Dedifferentiated amniotic fluid mesenchymal stem cell (primary cell): ENCODE data around the gene TTLL8.
"Not testable (repeated sequence)": the region's sequence is repeated elsewhere in the genome, so short reads cannot be mapped to it uniquely, and the experiment has no call there.

Source experiments
- DNase-seq: peaks from one replicate; pipeline ENCODE4 v3.0.0-alpha.2; 2016; ENCODE audit errors: extremely low spot score

TTLL8 gene

DNA sequence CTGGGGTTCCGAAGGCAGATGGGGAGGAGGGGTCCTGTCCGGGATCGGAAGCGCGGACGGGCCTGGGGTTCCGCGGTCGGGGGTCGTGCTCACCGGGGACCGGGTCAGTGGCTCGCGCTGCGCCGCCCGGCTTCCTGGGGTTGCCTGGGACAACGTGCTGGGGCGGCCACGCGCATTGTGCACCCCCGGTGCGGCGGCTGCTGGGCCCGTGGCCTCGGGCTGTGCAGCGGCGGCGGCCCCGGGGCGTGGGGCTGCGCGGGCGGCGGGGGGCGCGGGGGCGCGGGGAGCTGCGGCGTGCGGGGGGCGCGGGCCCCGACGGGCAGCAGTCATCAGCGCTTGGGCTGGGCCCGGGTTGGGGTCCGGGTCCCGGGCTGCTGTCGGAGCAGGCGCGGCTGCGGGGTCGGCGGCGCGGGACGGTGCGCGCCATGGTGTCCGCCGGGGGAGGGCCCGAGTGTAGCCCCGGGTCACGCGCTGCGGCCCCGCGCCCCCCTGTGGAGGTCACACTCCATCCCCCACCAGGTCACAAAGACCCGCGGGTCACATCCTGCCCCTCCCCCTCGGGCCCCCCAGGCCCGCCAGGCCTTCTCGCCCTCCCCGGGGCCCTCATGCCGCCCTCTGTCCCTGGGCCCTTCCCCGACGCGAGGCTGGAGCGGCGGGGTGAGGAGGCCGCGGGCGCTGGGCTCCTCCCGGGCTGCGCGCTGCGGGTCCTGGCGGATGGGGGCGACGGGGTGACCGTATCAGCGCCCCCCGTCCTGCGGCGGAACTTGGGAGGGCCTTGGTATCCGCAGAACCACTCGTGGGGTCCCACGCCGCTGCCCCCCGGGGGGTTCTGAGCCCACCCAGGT is at the start of gene TTLL8:
TSS of gene TTLL8 (minus strand) at position 238 of the 845 bp plus-strand sequence.
- no peak for DNase-seq

DNA sequence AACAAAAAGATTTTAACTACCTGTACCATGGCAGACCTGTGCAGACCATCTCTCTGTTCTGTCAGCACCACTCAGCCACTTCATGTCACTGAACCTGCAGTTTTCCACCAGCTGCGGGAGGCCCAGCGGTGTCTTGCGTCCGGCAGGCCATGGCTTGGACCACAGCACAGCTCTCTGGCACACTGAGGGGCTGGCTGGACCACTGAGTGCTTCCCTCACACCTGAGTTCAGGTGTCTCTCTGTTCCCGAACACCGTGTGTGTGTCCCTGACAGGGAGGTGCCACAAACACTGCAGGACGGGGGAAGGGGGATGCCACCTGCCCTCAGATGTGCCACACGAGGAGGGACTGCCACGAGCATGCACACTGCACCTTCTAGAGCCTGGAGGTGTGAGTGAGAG is 49.4 kb upstream of the TTLL8 start:
- DNase-seq, result no peak

GRCh38 chr22:50105208-50106100 is 47.4 kb upstream of the TTLL8 start:
- DNase-seq, result no peak

GRCh38 chr22:50104141-50104544 is 46.0 kb upstream of the TTLL8 start:
- DNase-seq, result no peak

DNA sequence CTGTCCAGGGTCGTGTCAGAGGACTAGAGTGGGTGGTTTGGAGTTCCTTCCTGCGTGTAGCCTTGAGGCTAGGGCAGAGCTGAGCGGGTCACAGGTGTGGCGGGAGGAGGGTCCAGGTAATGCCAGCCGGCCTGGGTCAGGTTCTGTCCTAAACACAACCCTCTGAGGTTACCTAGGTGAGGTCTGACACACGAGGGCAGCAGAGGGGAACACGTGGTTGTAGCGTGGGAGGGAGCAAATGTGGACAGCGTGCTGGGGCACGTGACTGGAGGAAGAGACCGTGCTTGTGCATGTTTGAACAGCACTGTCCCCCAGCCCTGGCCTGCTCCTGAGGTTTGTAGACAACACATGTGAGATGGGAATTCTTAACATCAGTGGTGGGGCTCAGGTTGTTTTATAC is 44.8 kb upstream of the TTLL8 start:
- DNase-seq, result no peak

- DNase-seq, result no peak
These were observed 43.9 kb upstream of the TTLL8 start for GRCh38 chr22:50101870-50102565.

DNA sequence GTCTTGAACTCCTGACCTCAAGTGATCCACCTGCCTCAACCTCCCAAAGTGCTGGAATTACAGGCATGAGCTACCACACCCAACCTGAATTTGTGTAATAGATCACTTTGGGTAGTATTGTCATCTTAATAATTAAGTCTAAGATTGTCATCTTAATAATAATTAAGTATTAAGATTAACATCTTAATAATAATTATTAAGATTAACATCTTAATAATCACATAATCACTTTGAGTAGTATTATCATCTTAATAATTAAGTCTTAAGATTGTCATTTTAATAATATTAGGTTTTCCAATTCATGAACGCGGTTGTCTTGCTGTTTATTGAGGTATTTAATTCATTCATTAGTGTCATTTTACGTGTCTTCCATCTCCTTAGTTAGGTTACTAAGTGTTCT is 40.0 kb upstream of the TTLL8 start:
- DNase-seq, result no peak

DNA sequence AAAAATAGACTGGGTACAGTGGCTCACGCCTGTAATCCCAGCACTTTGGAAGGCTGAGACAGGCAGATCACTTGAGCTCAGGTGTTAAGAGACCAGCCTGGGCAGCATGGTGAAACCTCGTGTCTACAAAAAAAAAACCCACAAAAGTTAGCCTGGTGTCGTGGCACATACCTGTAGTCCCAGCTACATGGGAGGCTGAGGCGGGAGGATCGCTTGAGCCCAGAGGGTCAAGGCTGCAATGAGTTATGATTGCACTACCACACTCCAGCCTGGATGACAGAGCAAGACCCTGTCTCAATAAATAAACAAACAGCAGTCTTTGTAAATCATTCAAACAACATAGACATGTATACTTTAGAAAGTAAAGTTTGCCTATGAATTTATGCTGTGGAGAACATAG is 34.2 kb upstream of the TTLL8 start:
- DNase-seq, result no peak

GRCh38 chr22:50091092-50091768 is 33.1 kb upstream of the TTLL8 start:
- no peak for DNase-seq

GRCh38 chr22:50090412-50090714 is 32.3 kb upstream of the TTLL8 start:
- no peak for DNase-seq

- no peak for DNase-seq
These were observed 31.7 kb upstream of the TTLL8 start, which contains the start of gene MOV10L1 for GRCh38 chr22:50089682-50090411. Gene MOV10L1, plus strand, starts transcription at chr22:50090006. Its CDS starts 83 bp downstream, at chr22:50090089.

GRCh38 chr22:50089231-50089630 is 31.1 kb upstream of the TTLL8 start:
- DNase-seq, result no peak

DNA sequence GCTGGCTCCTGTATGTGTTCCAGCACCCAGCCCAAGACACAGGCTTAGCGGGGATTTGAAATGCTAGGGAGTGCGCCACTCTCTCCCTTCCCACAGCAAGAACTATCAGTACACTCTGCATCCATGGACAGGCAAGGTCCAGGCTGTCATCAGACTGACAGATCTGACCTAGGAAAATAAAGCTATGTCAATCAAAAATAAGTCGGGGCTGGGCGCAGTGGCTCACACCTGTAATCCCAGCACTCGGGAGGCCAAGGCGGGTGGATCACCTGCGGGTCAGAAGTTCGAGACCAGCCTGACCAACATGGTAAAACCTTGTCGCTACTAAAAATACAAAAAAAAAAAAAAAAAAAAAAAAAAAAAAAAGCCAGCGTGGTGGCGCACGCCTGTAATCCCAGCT is 30.0 kb upstream of the TTLL8 start:
- DNase-seq, result no peak

DNA sequence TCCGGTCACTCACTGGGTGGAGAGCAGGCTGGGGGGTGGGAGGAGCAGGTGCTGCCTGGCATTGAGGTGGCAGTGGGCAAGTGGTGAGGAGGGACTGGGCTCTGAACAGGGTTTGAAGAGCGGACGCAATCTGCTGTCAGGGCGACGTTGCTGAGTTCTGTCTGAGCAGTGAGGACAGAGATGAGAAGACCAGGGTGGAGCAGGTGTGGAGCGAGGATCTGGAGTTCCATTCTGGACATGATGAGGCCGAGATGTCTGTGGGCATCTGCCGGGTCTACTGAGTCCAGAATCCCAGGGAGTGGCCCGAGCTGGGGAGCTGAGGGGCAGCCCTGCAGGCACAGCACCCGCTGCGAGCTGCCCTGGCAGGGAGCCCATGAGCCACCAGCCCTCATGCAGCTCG is 29.5 kb upstream of the TTLL8 start:
- no peak for DNase-seq

DNA sequence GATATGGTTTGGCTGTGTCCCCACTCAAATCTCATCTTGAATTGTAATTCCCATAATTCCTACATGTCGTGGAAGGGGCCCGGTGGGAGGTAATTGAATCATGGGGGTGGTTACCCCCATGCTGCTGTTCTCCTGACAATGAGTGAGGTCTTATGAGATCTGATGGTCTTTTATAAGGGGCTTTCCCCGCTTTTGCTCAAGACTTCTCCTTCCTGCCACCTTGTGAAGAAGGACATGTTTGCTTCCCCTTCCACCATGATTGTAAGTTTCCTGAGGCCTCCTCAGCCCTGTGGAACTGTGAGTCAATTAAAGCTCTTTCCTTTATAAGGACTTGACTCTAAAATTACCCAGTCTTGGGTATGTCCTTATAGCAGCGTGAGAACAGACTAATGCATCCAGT is 28.9 kb upstream of the TTLL8 start:
- DNase-seq, result not testable (repeated sequence)

- DNase-seq, result peak; percentile 32
These were observed 28.4 kb upstream of the TTLL8 start for GRCh38 chr22:50086526-50086925.

DNA sequence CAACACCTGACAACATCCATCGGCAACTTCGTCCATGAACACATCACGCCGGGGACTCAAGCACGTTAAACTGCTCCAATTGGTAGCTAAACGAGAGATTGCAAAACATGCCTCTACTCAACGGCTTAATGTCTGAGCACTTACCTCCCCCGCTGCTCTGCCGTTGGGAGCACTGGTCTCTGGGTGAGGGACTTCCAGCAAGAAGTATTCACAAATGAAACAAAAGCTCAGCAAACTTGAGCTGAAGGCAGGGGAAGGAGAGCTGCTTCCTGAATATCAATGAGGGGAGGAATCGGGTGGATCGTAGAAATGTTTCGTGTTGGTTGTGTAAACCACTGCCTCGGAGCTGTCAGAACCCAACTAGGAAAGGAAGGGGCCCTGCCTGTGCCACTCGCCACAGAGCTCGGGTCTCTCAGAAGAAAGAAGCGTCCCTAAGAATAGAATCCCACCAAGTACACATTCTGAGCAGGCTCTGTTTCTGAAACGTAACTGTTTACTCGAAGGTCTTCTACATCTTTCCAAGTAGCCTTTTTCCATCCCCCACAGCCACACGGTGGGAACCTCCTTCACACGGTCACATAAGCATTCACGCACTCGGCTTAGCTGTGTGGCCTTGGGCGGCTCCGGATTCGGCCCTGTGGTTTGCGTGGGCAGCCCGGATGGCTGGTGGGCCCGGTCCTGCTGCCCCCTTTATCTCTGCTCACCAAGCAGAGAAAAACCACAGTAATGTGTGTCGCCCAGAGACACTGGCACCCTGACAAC is 27.3 kb upstream of the TTLL8 start, which contains the start of gene MLC1:
TSS of gene MLC1 (minus strand) at position 216 of the 762 bp plus-strand sequence. CDS start 524 bp downstream, outside the sequence.
- no peak for DNase-seq

- DNase-seq, result no peak
These were observed 26.5 kb upstream of the TTLL8 start for GRCh38 chr22:50084614-50085021.

GRCh38 chr22:50084080-50084477 is 26.0 kb upstream of the TTLL8 start:
- DNase-seq, result no peak

GRCh38 chr22:50083462-50084079 is 25.5 kb upstream of the TTLL8 start:
- DNase-seq, result no peak
